Loucy (cell line): Measurements from ENCODE around the gene TMEM18.

ENCODE experiments used
- H2AFZ ChIP-seq: fragments of 200-600 bp; sonication (generic); 2 replicates; pipeline ENCODE4 v1.6.0; 2016; ENCODE audit warnings: antibody characterized with exemption, mild to moderate bottlenecking, low read length, moderate library complexity
- H3F3A ChIP-seq: fragments of 200-600 bp; 2 replicates; pipeline ENCODE4 v1.6.0; 2016; ENCODE audit warnings: antibody characterized with exemption, low read depth, mild to moderate bottlenecking
- H3K27me3 ChIP-seq: fragments of 200-600 bp; sonication (generic); 2 replicates; pipeline ENCODE4 v1.6.1; 2014; ENCODE audit warnings: low read length, mild to moderate bottlenecking; ENCODE audit not compliant: insufficient read depth, poor library complexity, severe bottlenecking
- H3K36me3 ChIP-seq: fragments of 200-600 bp; sonication (generic); 2 replicates; pipeline ENCODE4 v1.6.1; 2016; ENCODE audit warnings: low read length; ENCODE audit not compliant: insufficient read depth
- H3K4me1 ChIP-seq: fragments of 200-600 bp; sonication (generic); 2 replicates; pipeline ENCODE4 v1.5.1; 2014; ENCODE audit warnings: low read length, mild to moderate bottlenecking; ENCODE audit not compliant: insufficient read depth, poor library complexity, severe bottlenecking
- H3K4me2 ChIP-seq: fragments of 200-600 bp; sonication (generic); 2 replicates; pipeline ENCODE4 v1.6.0; 2014; ENCODE audit warnings: antibody characterized with exemption, low read length, low read depth, mild to moderate bottlenecking; ENCODE audit not compliant: poor library complexity, severe bottlenecking
- H3K4me3 ChIP-seq: fragments of 200-600 bp; sonication (generic); 2 replicates; pipeline ENCODE4 v1.5.1; 2014; ENCODE audit warnings: low read length, mild to moderate bottlenecking, mixed read lengths; ENCODE audit not compliant: poor library complexity, severe bottlenecking
- H3K79me2 ChIP-seq: fragments of 200-600 bp; sonication (generic); 2 replicates; pipeline ENCODE4 v1.6.1; 2014; ENCODE audit warnings: low read length; ENCODE audit not compliant: insufficient read depth
- H3K9ac ChIP-seq: fragments of 200-600 bp; sonication (generic); 2 replicates; pipeline ENCODE4 v1.6.0; 2014; ENCODE audit warnings: mild to moderate bottlenecking, low read depth, low read length, moderate library complexity; ENCODE audit not compliant: poor library complexity, severe bottlenecking
- H3K9me2 ChIP-seq: fragments of 200-600 bp; sonication (generic); replicated peaks from 2 replicates; pipeline ENCODE4 v1.6.1; 2016; ENCODE audit warnings: low read depth, low read length, mixed read lengths
- H3K9me3 ChIP-seq: fragments of 200-600 bp; sonication (generic); 2 replicates; pipeline ENCODE4 v1.6.1; 2014; ENCODE audit warnings: mild to moderate bottlenecking, antibody characterized with exemption, low read length, low read depth; ENCODE audit not compliant: insufficient read depth
- H4K20me1 ChIP-seq: fragments of 200-600 bp; sonication (generic); 2 replicates; pipeline ENCODE4 v1.6.0; 2014; ENCODE audit warnings: antibody characterized with exemption, low read length, mild to moderate bottlenecking; ENCODE audit not compliant: insufficient read depth, poor library complexity, severe bottlenecking
- EZH2phosphoT487 ChIP-seq: fragments of 200-600 bp; IDR thresholded peaks from 2 replicates; pipeline ENCODE4 v1.6.1; 2018; ENCODE audit warnings: antibody characterized with exemption, mild to moderate bottlenecking, moderate library complexity, borderline replicate concordance
- TF ChIP-seq, protein P1 (sequence below): fragments of 200-600 bp; sonication (generic); conservative IDR thresholded peaks from 2 replicates; pipeline ENCODE4 v1.5.1; 2014; ENCODE audit warnings: mild to moderate bottlenecking, antibody characterized with exemption, low read length

The TMEM18 gene

GRCh38 chr2:678964-679363 lies 1.8 kb upstream of the TMEM18 start:
- Histone ChIP-seq H3K36me3 (no peaks in the 10 kb centered on the region), H3K4me3 (no peak overlapping the region), H3K4me1 (peaks cover 28% of the 10 kb centered on the region), H4K20me1 (peaks cover 24% of the 10 kb centered on the region), H3K9me2 (no peaks in the 10 kb centered on the region), H3K9me3 (peaks cover 6% of the 10 kb centered on the region; the same call in 1 of the 2 replicates), H3K27me3 (no peaks in the 10 kb centered on the region), H3K4me2 (peak overlapping the region; percentile 69), H3F3A (no peaks in the 10 kb centered on the region), H3K79me2 (peaks cover 34% of the 10 kb centered on the region), H3K9ac (peak overlapping the region; percentile 94), H2AFZ (no peak overlapping the region)
- TF ChIP-seq EZH2phosphoT487, result no peak
- TF ChIP-seq, protein P1, sequence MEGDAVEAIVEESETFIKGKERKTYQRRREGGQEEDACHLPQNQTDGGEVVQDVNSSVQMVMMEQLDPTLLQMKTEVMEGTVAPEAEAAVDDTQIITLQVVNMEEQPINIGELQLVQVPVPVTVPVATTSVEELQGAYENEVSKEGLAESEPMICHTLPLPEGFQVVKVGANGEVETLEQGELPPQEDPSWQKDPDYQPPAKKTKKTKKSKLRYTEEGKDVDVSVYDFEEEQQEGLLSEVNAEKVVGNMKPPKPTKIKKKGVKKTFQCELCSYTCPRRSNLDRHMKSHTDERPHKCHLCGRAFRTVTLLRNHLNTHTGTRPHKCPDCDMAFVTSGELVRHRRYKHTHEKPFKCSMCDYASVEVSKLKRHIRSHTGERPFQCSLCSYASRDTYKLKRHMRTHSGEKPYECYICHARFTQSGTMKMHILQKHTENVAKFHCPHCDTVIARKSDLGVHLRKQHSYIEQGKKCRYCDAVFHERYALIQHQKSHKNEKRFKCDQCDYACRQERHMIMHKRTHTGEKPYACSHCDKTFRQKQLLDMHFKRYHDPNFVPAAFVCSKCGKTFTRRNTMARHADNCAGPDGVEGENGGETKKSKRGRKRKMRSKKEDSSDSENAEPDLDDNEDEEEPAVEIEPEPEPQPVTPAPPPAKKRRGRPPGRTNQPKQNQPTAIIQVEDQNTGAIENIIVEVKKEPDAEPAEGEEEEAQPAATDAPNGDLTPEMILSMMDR, result no peak

- Histone ChIP-seq H2AFZ (peak overlapping the region; percentile 70), H3K4me2 (peak overlapping the region; percentile 69)
These were observed 849 bp upstream of the TMEM18 start for GRCh38 chr2:677959-678550.

DNA sequence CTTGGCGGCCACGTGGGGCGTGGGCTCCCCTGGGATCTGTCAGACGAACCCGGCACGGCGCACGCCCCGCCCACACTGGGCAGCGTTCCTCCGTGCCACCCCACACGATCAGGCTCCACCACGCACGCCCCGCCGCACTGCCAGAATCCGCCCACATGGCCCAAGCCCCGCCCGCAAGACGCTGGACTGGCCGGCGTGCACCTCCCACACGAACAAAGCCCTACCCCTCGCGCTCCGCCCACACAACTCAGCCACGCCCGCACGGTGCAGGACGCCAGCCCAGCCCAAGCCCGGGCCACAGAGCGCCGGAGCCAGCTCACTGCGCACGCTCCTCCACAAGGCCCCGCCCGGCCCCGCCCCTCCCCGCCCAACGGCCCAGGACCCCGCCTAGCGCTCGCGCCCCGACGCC lies 555 bp downstream of the TMEM18 start:
- no peaks in the 10 kb centered on the region for H3F3A ChIP-seq
- no peak overlapping the region; the same call in 1 of the 2 replicates for H2AFZ ChIP-seq
- H4K20me1 ChIP-seq, result peaks cover 34% of the 10 kb centered on the region
- H3K9me2 ChIP-seq, result no peaks in the 10 kb centered on the region
- H3K4me1 ChIP-seq, result peaks cover 30% of the 10 kb centered on the region
- peak overlapping the region; percentile 50 for H3K9ac ChIP-seq
- H3K4me3 ChIP-seq, result peak overlapping the region; percentile 75
- peaks cover 14% of the 10 kb centered on the region; the same call in 1 of the 2 replicates for H3K36me3 ChIP-seq
- TF ChIP-seq, protein P1, result no peak
- no peak for TF ChIP-seq EZH2phosphoT487
- peaks cover 52% of the 10 kb centered on the region for H3K79me2 ChIP-seq
- no peaks in the 10 kb centered on the region for H3K9me3 ChIP-seq
- peak overlapping the region; percentile 87 for H3K4me2 ChIP-seq
- no peaks in the 10 kb centered on the region for H3K27me3 ChIP-seq

More at GRCh38 chr2:677959-678550, 849 bp upstream of the TMEM18 start:
- H3F3A ChIP-seq, result no peaks in the 10 kb centered on the region
- peaks cover 43% of the 10 kb centered on the region for H3K79me2 ChIP-seq
- peak overlapping the region; percentile 79 for H3K4me3 ChIP-seq
- H3K9me2 ChIP-seq, result no peaks in the 10 kb centered on the region
- peaks cover 31% of the 10 kb centered on the region for H4K20me1 ChIP-seq
- no peak for TF ChIP-seq EZH2phosphoT487
- TF ChIP-seq, protein P1, result no peak
- peak overlapping the region; percentile 94 for H3K9ac ChIP-seq
- peaks cover 30% of the 10 kb centered on the region for H3K4me1 ChIP-seq
- H3K9me3 ChIP-seq, result no peaks in the 10 kb centered on the region
- no peaks in the 10 kb centered on the region for H3K27me3 ChIP-seq
- peaks cover under 1% of the 10 kb centered on the region; the same call in 1 of the 2 replicates for H3K36me3 ChIP-seq
